Neural cell (in vitro differentiated cells): ENCODE data around the gene SLC25A11.
A peak's percentile ranks its signal among the peaks of the same experiment; 100 is the strongest.

ENCODE experiments used
- EZH2 ChIP-seq: fragments of 200-600, 300-800 bp; shearing (Covaris generic), sonication (generic); IDR thresholded peaks from 2 replicates; pipeline ENCODE4 v1.6.1; 2014; ENCODE audit warnings: antibody characterized with exemption, low read length, borderline replicate concordance, mild to moderate bottlenecking; ENCODE audit not compliant: insufficient read depth, poor library complexity, severe bottlenecking
- TF ChIP-seq, protein P1 (sequence below): fragments of 450-650 bp; IDR thresholded peaks from 2 replicates; pipeline ENCODE4 v1.5.1; 2014; ENCODE audit warnings: antibody characterized with exemption, mild to moderate bottlenecking, moderate library complexity; ENCODE audit not compliant: poor library complexity, severe bottlenecking

DNA sequence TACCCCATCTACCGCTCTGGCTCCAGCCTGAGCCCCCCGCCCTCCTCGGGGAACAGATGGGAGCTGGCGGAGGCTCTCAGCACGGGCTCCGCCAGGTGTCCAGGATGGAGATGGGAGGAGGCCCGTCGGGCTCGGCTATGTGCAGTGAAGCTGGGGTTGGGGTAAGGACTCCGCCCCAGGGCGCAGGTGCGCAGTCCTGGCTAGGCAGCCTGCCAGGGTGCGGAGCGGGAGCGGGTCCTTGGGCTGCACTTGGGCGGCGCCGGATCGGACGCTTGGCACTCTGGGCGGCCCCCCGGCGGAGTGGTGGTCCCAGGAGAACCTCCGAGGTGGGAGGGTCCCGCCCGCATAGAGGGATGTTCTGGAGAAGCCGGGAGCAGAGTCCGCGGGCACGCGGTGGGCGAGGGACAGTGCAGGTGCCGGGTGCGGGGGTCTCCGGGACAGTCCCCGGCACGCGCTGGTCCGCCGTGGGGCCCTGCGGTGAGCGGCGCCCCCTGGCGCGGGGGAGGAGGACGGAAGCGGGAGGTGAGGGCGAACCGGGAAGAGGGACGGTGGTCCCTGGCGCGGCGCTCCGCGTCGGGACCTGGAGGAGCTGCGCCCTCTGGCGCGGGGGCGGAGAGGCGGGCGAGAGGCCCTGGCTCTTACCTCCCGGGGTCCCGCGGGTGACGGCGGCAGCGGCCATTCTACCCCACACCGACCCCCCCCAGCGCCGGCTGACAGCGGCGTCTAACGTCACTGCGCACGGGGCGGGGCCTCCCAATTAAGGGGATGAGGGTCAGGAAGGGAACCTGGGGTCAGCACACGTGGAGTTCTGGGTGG, 47.3 kb upstream of the SLC25A11 start, which contains the start of gene CAMTA2:
- no peak for TF ChIP-seq EZH2
- TF ChIP-seq, protein P1, sequence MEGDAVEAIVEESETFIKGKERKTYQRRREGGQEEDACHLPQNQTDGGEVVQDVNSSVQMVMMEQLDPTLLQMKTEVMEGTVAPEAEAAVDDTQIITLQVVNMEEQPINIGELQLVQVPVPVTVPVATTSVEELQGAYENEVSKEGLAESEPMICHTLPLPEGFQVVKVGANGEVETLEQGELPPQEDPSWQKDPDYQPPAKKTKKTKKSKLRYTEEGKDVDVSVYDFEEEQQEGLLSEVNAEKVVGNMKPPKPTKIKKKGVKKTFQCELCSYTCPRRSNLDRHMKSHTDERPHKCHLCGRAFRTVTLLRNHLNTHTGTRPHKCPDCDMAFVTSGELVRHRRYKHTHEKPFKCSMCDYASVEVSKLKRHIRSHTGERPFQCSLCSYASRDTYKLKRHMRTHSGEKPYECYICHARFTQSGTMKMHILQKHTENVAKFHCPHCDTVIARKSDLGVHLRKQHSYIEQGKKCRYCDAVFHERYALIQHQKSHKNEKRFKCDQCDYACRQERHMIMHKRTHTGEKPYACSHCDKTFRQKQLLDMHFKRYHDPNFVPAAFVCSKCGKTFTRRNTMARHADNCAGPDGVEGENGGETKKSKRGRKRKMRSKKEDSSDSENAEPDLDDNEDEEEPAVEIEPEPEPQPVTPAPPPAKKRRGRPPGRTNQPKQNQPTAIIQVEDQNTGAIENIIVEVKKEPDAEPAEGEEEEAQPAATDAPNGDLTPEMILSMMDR: peak; percentile 92
